ENCODE data around the gene UXS1. TPM values are rescaled to one million over a fixed set of nuclear protein-coding genes. Genes with fewer than 3 reads are reported as not detected.

The UXS1 gene
- total and polyA plus RNA-seq, 9 of the 15 experiments (the other 6 are each of a cell fraction or from before 2014, with no cell fraction given), result 5.8 to 25.8 (median 15.0) TPM

DNA sequence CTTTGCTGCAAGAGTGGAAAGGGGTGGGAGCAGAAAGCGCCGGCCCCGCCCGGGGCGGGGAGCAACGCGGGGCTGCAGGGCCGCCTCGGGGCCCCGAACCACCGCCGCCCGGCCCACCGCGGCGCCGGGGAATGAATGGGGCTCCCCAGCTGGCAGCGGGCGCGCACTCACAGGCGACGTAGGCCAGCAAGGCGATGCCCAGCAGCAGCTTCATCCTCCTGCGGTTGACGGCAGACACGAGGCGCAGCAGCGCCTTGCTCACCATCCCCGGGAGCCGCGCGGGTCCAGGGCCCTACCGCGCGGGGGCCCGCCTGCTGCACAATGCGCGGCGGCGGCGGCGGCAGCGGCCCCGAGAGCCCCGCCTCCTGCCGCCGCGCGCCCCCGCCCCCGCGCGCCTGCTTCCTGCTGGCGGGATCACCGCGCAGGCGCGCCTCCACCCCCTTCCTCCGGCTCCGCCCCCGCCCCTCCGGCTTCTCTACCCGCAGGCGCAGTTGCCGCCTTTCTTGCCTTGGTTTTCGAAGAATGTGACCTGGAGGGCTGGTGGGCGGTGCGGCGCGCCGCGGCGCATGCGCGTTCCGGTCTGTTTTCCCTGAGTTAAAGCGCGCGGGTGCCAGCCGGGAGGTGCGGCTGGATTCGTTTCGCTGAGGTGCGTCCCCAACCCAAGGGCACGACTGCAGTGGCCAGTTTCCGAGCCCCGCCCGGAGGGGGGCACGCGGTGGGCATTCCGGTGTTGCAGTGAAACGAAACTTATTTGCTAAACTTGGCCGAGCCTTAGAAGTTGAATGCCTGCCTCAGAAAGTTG lies at the start of gene UXS1 (continued):
- TF ChIP-seq, protein P1, sequence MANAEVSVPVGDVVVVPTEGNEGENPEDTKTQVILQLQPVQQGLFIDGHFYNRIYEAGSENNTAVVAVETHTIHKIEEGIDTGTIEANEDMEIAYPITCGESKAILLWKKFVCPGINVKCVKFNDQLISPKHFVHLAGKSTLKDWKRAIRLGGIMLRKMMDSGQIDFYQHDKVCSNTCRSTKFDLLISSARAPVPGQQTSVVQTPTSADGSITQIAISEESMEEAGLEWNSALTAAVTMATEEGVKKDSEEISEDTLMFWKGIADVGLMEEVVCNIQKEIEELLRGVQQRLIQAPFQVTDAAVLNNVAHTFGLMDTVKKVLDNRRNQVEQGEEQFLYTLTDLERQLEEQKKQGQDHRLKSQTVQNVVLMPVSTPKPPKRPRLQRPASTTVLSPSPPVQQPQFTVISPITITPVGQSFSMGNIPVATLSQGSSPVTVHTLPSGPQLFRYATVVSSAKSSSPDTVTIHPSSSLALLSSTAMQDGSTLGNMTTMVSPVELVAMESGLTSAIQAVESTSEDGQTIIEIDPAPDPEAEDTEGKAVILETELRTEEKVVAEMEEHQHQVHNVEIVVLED (CRISPR knock-in tag; IDR thresholded peaks at IDR 0.05), result peak; percentile 35; the same call in 1 of the 2 replicates
- 0 out of 2 replicates have a peak, but pooled peaks have one; percentile 45 for TF ChIP-seq KDM2B (CRISPR knock-in tag; IDR thresholded peaks at IDR 0.05)
- TF ChIP-seq RAD21 (CRISPR knock-in tag; conservative IDR thresholded peaks at IDR 0.05 in 1 of 2, IDR thresholded peaks at IDR 0.05 in 1 of 2), result peak in 1 of 2 experiments; percentile 6; a peak in 1 of 4 replicates
- TF ChIP-seq NRF1 (conservative IDR thresholded peaks at IDR 0.05 in 1 of 2, IDR thresholded peaks at IDR 0.05 in 1 of 2), result peak; percentile 97
- TF ChIP-seq SMARCA4 (IDR thresholded peaks at IDR 0.05), result no peak
- TF ChIP-seq KAT2B (IDR thresholded peaks at IDR 0.05; ENCODE audit: low read depth, low read length), result no peak
- no peak for TF ChIP-seq NELFE (IDR thresholded peaks at IDR 0.05; ENCODE audit: insufficient read depth, insufficient read length)
- TF ChIP-seq SMAD4 (CRISPR knock-in tag; conservative IDR thresholded peaks at IDR 0.05), result peak; percentile 68
- no peak for TF ChIP-seq STAG1 (CRISPR knock-in tag; IDR thresholded peaks at IDR 0.05; ENCODE audit: borderline replicate concordance)
- TF ChIP-seq, protein P2, sequence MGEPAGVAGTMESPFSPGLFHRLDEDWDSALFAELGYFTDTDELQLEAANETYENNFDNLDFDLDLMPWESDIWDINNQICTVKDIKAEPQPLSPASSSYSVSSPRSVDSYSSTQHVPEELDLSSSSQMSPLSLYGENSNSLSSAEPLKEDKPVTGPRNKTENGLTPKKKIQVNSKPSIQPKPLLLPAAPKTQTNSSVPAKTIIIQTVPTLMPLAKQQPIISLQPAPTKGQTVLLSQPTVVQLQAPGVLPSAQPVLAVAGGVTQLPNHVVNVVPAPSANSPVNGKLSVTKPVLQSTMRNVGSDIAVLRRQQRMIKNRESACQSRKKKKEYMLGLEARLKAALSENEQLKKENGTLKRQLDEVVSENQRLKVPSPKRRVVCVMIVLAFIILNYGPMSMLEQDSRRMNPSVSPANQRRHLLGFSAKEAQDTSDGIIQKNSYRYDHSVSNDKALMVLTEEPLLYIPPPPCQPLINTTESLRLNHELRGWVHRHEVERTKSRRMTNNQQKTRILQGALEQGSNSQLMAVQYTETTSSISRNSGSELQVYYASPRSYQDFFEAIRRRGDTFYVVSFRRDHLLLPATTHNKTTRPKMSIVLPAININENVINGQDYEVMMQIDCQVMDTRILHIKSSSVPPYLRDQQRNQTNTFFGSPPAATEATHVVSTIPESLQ (CRISPR knock-in tag; IDR thresholded peaks at IDR 0.05), result no peak
- TF ChIP-seq, protein P3, sequence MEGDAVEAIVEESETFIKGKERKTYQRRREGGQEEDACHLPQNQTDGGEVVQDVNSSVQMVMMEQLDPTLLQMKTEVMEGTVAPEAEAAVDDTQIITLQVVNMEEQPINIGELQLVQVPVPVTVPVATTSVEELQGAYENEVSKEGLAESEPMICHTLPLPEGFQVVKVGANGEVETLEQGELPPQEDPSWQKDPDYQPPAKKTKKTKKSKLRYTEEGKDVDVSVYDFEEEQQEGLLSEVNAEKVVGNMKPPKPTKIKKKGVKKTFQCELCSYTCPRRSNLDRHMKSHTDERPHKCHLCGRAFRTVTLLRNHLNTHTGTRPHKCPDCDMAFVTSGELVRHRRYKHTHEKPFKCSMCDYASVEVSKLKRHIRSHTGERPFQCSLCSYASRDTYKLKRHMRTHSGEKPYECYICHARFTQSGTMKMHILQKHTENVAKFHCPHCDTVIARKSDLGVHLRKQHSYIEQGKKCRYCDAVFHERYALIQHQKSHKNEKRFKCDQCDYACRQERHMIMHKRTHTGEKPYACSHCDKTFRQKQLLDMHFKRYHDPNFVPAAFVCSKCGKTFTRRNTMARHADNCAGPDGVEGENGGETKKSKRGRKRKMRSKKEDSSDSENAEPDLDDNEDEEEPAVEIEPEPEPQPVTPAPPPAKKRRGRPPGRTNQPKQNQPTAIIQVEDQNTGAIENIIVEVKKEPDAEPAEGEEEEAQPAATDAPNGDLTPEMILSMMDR (IDR thresholded peaks at IDR 0.05 in 2 of 3, conservative IDR thresholded peaks at IDR 0.05 in 1 of 3; ENCODE audit: insufficient read depth in 2 of 3, low read depth in 1 of 3, low read length in 3 of 3), result 0 out of 6 replicates have a peak, but pooled peaks of 1 of the 3 experiments have one; percentile 3
- TF ChIP-seq, protein P4, sequence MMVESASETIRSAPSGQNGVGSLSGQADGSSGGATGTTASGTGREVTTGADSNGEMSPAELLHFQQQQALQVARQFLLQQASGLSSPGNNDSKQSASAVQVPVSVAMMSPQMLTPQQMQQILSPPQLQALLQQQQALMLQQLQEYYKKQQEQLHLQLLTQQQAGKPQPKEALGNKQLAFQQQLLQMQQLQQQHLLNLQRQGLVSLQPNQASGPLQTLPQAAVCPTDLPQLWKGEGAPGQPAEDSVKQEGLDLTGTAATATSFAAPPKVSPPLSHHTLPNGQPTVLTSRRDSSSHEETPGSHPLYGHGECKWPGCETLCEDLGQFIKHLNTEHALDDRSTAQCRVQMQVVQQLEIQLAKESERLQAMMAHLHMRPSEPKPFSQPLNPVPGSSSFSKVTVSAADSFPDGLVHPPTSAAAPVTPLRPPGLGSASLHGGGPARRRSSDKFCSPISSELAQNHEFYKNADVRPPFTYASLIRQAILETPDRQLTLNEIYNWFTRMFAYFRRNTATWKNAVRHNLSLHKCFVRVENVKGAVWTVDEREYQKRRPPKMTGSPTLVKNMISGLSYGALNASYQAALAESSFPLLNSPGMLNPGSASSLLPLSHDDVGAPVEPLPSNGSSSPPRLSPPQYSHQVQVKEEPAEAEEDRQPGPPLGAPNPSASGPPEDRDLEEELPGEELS (CRISPR knock-in tag; IDR thresholded peaks at IDR 0.05; ENCODE audit: borderline replicate concordance), result no peak
- no peak for TF ChIP-seq ZNF253 (CRISPR knock-in tag; conservative IDR thresholded peaks at IDR 0.05)

Measured in K562 (cell line).